GM19397 (cell line): ENCODE measurements around the gene SERTAD2.

Experiments used
- ATAC-seq: cut with Tn5 transposase; IDR thresholded peaks from one replicate; pipeline ENCODE4 v1.9.1; 2021; ENCODE audit warnings: mild to moderate bottlenecking, moderate library complexity; ENCODE audit not compliant: unreplicated experiment

The SERTAD2 gene, protein sequence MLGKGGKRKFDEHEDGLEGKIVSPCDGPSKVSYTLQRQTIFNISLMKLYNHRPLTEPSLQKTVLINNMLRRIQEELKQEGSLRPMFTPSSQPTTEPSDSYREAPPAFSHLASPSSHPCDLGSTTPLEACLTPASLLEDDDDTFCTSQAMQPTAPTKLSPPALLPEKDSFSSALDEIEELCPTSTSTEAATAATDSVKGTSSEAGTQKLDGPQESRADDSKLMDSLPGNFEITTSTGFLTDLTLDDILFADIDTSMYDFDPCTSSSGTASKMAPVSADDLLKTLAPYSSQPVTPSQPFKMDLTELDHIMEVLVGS

DNA sequence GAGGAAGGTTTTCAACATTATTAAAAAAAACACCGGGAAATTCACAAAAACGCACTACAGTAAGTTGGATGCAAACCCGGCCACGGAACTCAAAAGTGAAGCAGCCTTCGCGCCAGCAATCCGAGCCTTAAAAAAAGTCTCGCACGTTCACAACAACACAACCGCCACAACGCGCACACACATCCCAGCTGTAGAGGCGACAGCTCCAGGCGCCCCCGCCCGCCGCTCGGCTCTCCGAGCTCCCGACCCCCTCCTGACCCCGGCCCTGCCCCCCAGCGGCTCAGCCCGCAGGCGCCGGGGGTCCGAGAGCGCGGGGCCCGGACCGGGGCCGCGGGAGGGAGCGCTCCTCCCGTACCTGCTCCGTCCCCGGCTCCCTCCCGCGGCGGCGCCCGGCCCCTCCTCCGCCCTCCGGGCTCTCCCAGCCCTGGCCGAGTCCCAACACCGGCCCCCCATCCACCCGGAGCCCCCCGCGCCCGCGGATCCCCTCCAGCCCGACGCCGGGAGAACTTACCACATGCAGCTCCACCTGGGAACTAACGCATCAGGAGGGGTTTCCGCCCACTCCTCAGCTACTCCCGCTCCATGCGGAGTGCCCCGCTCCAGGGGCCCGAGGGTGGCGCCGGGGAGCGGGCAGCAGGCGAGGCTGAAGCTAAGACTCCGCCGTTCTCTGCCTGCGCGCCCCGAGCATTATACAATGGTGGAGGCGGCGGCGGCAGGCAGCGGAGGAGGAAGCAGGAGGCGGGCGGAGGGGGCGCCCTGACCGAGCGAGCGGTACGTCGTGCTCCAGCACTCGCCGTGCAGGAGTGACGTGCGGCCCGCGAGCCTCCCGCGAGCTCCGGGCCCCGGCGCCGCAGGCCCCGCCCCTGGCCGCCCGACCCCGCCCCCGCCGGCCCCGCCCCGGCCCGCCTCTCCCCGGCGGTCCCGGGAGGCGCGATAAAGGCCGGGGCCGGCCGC lies at the start of gene SERTAD2:
SERTAD2 (minus strand) TSS at position 805 of the 954 bp plus-strand sequence. CDS start 17,042 bp downstream, outside the sequence.
- peak; percentile 80 for ATAC-seq

DNA sequence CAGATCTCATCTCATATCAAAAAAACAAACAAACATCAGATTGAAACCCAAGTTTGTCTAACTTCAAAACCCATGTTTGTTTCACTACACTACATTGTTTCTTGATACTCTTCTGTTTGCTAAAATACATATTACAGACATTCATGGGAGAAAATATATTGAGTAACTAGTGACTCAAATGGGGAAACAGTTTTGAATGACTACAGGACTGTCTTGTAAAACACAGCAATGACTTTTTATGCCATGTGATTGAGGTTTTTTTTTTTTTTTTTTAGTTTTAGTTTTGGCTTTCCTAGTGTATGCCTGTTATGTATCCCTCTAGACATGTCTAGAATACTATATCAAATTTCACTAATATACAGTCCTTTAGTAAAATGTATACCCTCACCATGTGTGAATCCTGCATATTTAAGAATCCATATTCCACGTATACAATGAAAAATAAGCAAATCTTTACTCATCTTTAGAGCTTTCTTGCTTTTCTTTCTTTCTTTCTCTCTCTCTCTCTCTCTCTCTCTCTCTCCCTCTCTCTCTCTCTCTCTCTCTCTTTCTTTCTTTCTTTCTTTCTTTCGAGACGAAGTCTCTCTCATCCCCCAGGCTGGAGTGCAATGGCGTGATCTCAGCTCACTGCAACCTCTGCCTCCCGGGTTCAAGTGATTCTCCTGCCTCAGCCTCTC lies 46.6 kb upstream of the SERTAD2 start:
- peak; percentile 37 for ATAC-seq

DNA sequence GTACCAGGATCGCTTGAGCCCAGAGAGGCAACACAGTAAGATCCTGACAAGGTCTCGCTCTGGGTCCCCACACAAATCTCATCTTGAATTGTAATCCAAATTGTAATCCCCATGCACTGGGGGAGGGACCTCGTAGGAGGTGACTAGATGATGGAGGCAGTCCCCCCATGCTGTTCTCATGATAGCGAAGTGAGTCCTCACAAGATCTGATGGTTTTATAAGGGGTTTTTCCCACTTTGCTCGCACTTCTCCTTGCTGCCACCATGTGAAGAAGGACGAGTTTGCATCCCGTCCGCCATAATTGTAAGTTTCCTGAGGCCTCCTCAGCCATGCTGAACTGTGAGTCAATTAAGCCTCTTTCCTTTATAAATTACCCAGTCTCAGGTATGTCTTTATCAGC lies 46.0 kb upstream of the SERTAD2 start:
- ATAC-seq, result peak; percentile 32

DNA sequence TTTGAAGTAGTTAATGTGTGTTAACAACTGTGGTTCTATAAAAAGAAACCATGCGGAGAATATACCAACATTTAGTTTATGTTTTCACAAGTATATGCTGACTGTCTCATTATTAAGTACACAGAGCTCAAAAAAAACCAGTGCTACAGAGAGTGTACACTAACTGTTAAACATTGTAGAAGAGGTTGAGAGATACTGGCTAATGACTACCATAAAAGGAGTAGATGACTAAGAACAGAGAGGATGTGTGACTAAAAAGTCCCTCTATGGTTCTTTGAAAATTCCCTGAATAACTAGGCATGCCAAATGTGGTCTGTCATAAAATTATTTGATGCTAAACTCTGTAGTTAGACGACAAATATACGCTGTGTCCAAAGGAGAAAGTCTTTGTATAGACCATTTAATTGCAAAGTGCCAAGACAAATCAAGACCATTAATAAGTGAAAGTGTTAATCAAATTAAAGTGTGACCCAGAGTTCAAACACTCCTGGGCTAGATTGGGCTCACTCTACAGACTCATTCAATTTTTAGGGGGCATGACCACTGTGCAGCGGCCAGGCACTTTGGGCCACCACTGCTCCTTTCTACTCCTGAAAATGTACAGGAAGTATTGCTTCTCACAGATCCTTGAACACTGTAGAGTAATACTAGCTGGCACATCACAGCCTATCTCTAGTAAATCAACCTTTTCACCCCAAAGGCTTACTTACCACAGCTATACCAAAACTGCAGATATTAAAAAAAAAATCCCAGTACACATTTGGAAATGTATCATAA lies 45.1 kb upstream of the SERTAD2 start:
- ATAC-seq, result peak; percentile 72

DNA sequence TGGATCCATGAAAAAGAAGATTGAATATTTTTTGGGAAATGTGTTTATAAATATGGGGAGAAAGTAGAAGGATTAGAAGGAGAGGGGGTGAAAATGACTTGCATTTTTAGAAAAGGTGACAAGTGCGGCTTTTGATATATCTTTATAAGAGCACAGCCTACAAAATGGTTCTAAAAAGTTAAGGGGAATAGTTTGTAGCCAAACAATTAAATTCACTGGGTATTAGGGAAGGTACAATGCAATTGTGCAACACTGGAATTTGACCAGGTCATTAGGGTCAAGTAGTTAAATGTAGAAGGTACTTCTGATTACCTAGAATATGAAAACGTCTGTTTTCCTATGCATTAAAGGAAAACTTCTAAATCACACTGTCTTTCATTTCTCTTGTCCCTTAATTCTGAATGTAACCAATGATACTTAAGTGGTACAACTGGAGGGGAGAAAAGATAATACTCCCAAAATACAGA lies 44.5 kb upstream of the SERTAD2 start:
- peak; percentile 1 for ATAC-seq

DNA sequence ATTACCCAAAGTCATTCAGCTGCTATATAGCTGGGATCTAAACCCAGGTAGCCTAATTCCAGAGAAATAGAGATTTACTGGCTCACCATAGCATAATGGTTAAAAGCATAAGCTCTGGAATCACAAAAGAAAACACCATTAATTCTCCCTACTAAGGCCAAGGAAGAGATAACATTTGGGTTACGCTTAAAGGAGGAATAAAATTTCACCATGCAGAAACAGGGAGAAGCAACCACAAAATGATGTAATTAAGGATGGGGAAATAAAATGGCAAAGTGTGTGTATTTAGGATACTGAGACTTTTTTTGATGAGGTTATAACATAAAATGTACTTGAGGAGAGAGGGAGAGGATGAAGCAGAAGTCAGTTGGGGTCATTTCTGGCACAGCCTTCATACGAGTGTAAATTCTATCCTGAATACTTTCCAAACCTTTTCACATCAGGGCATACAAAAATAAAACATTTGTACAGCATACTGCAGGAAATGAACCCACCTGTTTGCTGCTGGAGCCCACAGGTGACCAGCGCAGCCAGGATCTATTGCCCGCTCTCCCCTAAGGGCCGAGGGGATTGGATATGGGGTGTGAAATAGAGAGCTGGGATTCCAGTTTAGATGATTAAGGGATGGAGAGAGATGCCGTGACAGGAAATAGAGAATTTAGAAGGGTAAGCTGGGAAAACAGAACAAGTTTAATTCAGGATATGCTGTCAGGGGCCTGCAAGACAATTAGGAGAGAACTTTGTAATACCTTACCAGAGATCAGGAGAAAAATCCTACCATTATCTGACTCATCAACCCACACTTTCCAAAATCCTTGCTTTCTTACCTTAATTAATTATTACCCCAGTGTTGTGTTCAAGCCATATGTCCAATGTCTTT lies 43.8 kb upstream of the SERTAD2 start:
- no peak for ATAC-seq

DNA sequence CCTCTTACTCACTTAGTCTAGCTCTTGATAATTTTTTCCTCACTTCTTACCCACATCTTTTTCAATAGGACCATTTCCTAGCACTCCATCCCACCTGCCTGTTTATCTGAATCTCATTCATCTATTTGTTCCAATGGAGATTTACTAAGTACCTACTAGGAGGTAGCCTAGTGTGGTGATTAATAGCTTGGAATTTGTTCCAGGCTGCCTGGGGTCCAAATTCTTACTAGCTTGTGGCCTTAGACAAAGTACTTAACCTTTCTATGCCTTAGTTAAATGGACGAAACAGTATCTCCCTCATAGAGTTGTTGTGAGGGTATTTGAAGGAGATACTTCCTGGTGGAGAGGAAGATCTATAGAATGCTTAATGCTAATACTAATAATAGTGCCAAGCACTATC lies 42.9 kb upstream of the SERTAD2 start:
- ATAC-seq, result no peak

DNA sequence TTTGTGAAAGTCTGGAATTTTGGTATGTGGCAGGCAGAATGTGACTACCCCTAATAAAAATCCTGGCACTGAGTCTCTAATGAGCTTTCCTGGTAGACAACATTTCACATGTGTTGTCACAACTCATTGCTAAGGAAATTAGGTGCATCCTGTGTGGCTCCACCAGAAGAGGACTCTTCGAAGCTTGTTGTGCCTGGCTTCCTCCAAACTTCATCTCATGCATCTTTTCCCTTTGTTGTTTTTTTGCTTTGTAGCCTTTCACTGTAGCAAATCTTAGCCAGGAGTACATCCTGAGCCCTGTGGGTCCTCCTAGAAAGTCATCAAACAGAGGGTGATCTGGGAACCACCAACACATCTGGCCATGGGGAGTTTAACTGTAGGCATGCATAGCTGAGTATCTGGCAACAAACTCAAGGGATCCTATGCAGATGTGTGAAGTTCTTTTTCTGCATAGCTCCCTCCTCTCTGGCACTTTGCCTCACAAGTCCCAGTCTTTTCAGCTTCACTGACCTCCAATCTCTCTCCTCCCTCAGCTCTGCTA lies 42.1 kb upstream of the SERTAD2 start:
- ATAC-seq, result no peak

DNA sequence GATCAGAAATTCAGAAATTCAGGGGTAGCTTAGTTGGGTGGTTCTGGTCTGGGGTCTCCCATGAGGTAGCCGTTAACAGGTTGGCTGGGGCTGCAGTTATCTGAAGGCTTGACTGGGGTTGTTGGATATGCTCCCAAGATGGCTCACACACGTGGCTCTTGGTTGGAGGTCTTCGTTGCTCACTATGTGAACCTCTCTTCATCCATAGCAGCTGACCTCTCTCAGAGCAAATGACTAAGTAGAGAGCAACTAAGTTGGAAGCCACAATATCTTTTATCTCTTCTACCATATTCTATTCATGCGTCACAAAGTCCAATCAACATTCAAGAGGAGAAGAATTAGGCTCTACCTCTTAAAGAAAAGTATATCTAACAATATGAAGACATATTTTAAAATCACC lies 38.7 kb upstream of the SERTAD2 start:
- no peak for ATAC-seq

DNA sequence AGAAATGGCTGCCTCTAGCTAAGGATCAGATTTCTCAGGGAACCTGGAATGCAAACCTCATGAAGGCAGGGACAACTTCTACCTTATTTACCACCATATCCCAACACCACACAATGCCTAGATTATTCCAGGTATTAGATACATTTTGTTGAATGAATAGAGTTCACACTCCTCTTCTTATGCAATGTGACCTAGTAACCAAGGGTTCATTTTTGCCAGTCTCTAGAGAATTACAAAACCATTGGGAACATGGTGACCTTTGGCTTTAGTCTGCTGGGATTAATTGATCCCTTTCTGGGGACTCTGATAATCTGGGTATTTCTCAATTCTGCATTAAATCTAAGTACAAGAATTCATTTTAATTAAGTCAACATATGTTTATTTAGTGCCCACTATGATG lies 35.2 kb upstream of the SERTAD2 start:
- ATAC-seq, result no peak

DNA sequence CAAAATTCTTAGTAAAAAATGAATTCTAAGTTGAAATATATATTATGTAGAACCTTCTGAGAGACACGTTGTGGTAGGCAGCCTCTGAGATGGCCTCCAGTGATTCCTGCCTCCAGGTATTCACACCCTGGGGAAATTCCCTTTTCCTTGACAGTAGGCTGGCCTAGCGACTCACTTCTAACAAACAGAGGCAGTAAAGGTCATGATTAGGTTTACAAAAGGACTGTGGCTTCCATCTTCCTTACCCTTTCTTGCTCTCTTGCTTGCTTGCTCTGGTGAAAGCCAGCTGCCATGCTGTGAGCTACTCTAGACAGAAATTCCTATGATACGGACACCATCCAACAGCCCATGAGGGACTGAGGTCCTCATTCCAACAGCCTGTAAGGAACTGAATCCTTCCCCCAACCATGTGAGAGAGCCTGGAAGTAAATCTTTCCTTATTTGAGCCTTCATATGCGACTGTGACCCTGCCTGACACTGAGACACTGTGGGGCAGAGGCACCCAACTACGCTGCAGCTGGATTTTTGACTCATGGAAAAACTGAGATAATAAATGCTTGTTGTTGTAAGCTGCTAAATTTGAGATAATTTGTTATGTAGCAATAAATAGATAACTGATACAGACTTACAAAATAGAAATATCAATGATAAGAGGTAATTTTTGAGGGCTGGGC lies 32.7 kb upstream of the SERTAD2 start:
- no peak for ATAC-seq

DNA sequence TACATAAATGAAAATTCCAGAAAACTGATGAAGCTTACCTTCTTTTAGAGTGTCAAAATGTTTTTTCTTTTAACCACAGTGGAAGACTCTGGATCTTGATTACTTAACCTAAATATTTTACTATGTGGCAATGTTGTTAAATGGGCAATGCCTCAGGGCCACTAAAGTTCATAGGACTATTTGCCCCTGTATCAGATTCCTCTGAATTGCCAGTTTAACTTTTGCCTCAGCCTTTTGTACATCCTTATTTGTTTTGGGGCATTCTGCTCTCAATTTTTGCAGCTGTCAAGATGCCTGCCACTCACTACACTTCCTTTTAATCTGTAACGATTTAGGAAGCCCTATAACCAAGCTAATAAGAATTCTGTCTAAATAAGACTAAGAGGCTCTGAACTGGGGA lies 31.7 kb upstream of the SERTAD2 start:
- ATAC-seq, result no peak

DNA sequence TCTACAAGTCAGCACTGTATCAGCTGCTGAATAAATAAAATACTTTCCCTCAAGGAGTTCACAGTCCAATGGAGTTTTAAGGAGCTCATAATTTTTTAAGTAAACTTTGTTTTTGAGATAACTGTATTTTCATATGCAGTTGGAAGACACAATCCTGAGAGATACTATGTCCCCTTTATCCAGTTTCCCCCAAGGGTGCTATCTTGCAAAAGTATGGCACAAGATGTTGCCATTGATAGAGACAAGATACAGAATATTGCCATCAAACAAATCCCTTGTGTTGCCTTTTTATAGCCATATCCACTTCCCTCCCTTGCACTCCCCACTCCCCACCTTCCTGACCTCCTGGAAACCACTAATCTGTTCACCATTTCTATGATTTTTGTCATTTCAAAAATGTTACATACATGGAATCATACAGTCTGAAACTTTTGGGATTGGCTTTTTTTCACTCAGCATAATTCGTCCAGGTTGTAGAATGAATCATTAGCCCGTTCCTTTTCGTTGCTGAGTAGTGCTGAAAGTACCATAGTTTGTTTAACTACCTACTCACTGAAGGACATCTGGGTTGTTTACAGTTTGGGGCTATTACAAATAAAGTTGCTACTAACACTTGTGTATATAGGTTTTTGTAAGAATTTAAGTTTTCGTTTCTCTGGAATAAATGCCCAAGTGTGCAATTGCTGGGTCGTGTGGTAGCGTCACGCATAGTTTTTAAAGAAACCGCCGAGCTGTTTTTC lies 30.2 kb upstream of the SERTAD2 start:
- no peak for ATAC-seq

DNA sequence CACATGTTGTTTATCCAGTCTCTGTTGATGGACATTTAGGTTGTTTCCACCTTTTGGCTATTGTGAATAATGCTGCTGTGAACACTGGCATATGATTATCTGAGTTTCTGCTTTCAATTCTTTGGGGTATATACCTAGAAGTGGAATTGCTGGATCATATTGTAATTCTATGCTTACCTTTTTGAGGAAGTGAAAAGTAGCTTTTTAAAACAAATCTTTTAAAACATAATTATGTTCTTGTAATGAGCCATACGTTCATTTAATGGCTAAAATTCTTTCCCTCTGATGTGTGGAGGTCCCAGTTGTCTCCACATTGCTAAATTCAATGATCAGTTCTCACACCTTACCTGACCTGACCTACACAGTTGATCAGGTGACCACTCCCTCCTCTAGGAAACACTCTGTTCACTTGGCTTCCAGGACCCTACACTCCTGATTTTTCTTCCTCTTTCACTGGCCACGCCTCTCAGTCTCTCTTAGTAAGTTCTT lies 27.8 kb upstream of the SERTAD2 start:
- no peak for ATAC-seq

DNA sequence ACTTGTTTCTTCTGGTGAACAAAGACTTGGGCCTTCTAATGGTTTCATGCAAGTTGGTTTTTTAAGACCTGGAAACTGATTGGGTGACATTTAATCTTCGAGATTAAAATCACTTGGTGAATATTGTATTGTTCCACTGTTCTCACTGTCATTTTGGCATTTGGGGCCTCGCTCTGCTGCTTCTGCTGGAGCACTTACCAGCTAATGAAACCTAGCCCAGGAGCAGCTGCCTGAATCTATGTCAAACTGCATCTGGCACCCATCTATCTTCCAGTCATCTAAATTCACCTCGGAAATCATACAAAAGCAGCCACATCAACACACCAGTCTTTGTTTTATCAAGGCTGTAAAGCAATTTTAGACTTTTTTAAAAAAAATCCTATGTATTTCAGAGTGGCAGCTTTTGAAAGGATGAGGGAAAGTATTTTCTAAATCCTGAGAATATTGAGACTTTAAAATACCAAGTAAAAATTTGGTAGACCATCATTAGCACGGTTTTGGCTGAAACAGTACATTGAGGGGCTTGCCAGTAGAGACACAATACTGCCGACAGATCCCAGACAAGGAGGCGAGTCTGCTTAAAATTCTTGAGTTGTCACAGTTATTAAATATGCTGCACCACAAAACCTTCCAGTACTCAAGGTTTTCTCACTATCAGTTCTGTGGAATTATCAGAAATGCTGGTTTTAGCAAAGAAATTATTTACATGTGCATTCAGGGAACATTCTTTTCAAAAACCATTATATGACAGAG lies 26.1 kb upstream of the SERTAD2 start:
- no peak for ATAC-seq

DNA sequence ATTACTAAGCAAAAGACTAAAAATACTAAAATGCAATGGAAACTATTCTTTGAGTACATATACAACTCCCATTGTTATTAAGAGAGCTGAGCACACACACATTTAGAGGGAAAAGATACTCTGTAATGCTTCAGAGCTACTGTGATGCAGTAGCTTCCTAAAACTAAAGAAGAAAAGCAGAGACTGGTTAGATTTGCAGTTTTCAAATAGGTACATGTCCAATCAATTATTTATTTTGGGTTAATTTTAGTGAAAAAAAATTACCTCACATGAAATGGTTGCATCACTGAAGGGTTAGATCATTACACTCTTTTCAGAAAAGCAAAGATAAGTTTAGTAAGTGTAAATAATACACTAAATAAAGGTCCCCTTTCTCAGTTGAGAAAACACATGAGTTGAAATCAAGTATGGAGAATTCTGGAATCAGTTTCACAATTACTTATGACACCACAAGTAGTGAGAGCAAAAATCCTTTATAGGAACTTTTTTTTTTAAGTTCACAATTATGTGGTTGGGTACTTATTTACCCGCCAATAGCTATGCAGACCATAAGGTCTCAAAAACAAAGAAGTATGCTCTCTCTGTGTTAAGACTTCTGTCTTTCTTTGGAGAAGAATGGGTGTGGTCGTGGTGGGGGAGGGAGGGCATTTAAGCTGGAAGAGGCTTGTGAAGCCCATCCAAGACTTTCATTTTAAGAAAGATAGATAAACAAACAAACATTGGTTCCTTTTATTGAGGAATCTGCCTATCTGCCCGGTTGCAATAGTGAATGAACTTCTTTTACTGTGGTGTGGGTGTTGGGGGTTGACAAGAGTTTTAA lies 25.3 kb upstream of the SERTAD2 start:
- ATAC-seq, result no peak
